GM12891 (cell line): ENCODE measurements around the gene SPOCK1.

Source experiments
- POLR2A ChIP-seq: IDR thresholded peaks from 2 replicates; pipeline ENCODE4 v1.6.1; 2011; ENCODE audit warnings: low read depth, low read length, control low read depth
- POLR2AphosphoS5 ChIP-seq: IDR thresholded peaks from 2 replicates; pipeline ENCODE4 v1.6.1; 2011; ENCODE audit warnings: low read depth, low read length, control low read depth
- POU2F2 ChIP-seq: IDR thresholded peaks from 2 replicates; pipeline ENCODE4 v1.6.1; 2011; ENCODE audit warnings: low read depth, mild to moderate bottlenecking, control low read depth, low read length, moderate library complexity
- SPI1 ChIP-seq: IDR thresholded peaks from 2 replicates; pipeline ENCODE4 v1.6.1; 2011; ENCODE audit warnings: low read depth, low read length, control low read depth
- TAF1 ChIP-seq: IDR thresholded peaks from 2 replicates; pipeline ENCODE4 v1.6.1; 2011; ENCODE audit warnings: low read depth, low read length, control low read depth

- TF ChIP-seq POLR2AphosphoS5: no peak
- no peak for TF ChIP-seq POLR2A
- no peak for TF ChIP-seq TAF1
- TF ChIP-seq POU2F2: no peak
- no peak for TF ChIP-seq SPI1
Observed at GRCh38 chr5:137203011-137203632, 296.0 kb downstream of the SPOCK1 start.
